Spleen (tissue), 7 donors: ENCODE measurements around the gene TLCD2.

Experiments used
- CTCF ChIP-seq, 11 experiments: fragments of 200-600 bp in 7 of 11; fragments of 450-650 bp in 4 of 11; sonication (generic) in 4 of 11; IDR thresholded peaks in 8 of 11; conservative IDR thresholded peaks in 3 of 11; 1 replicate in 7 of 11; 2 replicates in 4 of 11; pipeline versions ENCODE4 v1.4.0 to v1.8.0; 2016 to 2021; ENCODE audit warnings: antibody characterized with exemption in 11 of 11, inconsistent platforms in 4 of 11, mild to moderate bottlenecking in 1 of 11
- POLR2A ChIP-seq, 3 donors: fragments of 450-650 bp; IDR thresholded peaks; one replicate each; pipeline ENCODE4 v1.5.1; 2017; ENCODE audit warnings: antibody characterized with exemption in 3 of 3, mild to moderate bottlenecking in 1 of 3
- POLR2AphosphoS5 ChIP-seq, 3 donors: sonication (generic); formaldehyde crosslinking; IDR thresholded peaks; one replicate each; pipeline ENCODE4 v1.5.1; 2017; ENCODE audit warnings: antibody characterized with exemption in 3 of 3
- donor health status: DM: no; HTN: no; CAD: no; lungs with moderate emphysema.
- donor health status: DM: no; HTN: no; CAD: no.
- donor health status: DM: no; HTN: no; CAD: no.

GRCh38 chr17:1758807-1759206 lies 48.6 kb upstream of the TLCD2 start:
- TF ChIP-seq CTCF (IDR thresholded peaks at IDR 0.05 in 8 of 11, conservative IDR thresholded peaks at IDR 0.05 in 3 of 11) (no peak), POLR2AphosphoS5 (IDR thresholded peaks at IDR 0.05) (no peak), POLR2A (IDR thresholded peaks at IDR 0.05) (no peak)
